ENCODE measurements around the gene MFGE8.

The MFGE8 gene, protein sequence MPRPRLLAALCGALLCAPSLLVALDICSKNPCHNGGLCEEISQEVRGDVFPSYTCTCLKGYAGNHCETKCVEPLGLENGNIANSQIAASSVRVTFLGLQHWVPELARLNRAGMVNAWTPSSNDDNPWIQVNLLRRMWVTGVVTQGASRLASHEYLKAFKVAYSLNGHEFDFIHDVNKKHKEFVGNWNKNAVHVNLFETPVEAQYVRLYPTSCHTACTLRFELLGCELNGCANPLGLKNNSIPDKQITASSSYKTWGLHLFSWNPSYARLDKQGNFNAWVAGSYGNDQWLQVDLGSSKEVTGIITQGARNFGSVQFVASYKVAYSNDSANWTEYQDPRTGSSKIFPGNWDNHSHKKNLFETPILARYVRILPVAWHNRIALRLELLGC

DNA sequence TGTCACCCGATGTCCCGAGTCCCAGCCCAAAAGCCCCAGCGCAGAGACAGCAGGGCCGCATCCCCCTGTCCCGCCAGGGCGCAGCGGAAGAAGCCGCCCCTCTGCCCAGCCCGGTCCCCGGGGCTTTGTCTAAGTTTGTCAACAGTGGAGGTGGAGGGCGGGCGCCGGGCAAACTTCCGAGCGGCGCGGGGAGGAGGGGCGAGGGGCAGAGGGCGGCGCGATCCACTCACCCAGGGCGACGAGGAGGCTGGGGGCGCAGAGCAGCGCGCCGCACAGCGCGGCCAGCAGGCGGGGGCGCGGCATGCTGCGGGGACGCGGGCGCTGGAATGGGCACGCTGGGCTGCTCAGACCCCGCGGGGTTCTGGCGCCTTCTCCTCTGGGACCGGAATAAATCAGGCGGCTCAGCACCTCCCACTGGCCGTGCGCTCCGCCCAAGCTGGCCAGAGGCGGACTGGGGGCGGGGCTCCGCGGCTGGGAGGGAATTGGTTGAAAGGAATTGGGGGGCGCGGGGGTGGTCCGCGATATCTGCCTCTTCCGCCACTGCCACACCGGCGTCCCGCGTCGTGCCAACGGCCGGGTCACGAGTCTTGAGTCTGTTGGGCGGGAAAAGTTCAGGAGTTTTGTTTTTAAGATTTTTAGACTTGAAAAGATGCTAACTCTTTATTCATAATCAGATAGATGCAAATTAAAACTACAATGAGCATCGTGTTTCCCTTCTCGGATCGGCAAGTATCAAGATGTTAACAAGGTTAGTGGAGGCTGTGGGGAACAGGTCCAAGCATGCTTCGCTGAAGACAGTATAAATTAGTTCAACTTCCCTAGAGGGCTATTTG, at the start of gene MFGE8:
TSS of gene MFGE8 (minus strand) at position 363 of the 833 bp plus-strand sequence. CDS start at position 303, 60 bp downstream.
- Histone ChIP-seq H3K27me3 (ENCODE audit: control insufficient read depth, insufficient read depth, low read length) (no peaks in the 10 kb centered on the region), H3K9me3 (ENCODE audit: control insufficient read depth, insufficient read depth, low read length) (no peaks in the 10 kb centered on the region), H3K4me3 (ENCODE audit: low read depth, low read length) (peak within 1 kb of the TSS; percentile 85), H3K9ac (ENCODE audit: low read depth, low read length) (peak within 1 kb of the TSS; percentile 71), H3K4me1 (ENCODE audit: control insufficient read depth, insufficient read depth, low read length) (peaks cover 23% of the 10 kb centered on the region), H3K36me3 (ENCODE audit: control insufficient read depth, insufficient read depth, low read length) (peaks cover 30% of the 10 kb centered on the region), H3K27ac (ENCODE audit: low read depth, low read length) (peak within 1 kb of the TSS; percentile 86)

DNA sequence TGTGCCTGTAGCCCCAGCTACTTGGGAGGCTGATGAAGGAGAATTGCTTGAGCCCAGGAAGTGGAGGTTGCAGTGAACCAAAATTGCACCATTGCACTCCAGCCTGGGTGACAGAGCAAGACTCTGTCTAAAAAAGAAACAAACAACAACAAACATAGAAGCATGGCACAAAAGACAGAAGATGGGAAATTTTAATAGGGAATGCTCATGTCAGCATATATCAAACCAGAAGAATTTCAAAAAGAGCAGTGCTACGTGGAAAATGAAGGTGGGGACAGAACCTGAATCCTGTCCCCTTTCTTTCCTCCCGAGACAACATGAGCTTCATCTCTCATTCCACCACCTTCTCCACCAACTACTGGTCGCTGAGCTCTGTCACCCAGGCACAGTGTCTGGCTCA, 46.3 kb upstream of the MFGE8 start:
- no peaks in the 10 kb centered on the region for H3K4me1 ChIP-seq (ENCODE audit: control insufficient read depth, insufficient read depth, low read length)
- no peak overlapping the region for H3K4me3 ChIP-seq (ENCODE audit: low read depth, low read length)
- H3K9ac ChIP-seq (ENCODE audit: low read depth, low read length): no peak overlapping the region
- no peaks in the 10 kb centered on the region for H3K27me3 ChIP-seq (ENCODE audit: control insufficient read depth, insufficient read depth, low read length)
- H3K9me3 ChIP-seq (ENCODE audit: control insufficient read depth, insufficient read depth, low read length): no peaks in the 10 kb centered on the region; the same call in 1 of the 2 replicates
- H3K27ac ChIP-seq (ENCODE audit: low read depth, low read length): no peak overlapping the region
- no peaks in the 10 kb centered on the region for H3K36me3 ChIP-seq (ENCODE audit: control insufficient read depth, insufficient read depth, low read length)

DNA sequence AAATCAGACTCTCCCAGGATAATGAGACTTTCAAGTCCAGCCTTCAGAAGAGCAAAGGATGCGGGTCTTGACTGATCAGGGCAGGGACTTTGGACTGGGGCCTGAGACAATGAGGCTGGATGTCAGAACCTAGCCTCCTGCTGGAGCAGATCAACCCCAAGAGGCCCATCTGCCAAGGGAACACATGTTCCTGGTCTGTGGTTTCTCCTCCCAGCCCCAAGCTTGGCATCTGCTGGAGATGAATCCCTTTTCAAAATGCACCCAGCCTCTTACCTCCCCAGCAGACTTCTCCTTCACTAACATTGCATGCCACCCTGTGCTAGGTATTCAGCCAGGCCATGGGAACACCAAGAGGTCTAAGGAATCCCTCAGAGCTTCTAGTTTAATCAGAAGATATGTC, 43.7 kb upstream of the MFGE8 start:
- Histone ChIP-seq H3K27ac (ENCODE audit: low read depth, low read length) (no peak overlapping the region), H3K4me3 (ENCODE audit: low read depth, low read length) (no peak overlapping the region), H3K36me3 (ENCODE audit: control insufficient read depth, insufficient read depth, low read length) (no peaks in the 10 kb centered on the region)

DNA sequence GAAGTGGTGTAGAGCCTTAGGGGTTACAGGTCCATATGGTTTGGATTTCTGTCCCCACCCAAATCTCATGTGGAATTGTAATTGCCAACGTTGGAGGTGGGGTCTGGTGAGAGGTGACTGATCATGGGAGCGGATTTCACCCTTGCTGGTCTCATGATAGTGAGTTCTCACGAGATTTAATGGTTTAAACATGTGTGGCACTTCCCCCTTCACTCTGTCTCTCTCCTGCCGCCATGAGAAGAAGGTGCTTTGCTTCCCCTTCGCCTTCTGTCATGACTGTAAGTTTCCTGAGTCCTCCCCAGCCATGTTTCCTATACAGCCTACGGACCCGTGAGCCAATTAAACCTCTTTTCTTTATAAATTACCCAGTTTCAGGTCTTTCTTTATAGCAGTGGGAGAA, 43.1 kb upstream of the MFGE8 start:
- Histone ChIP-seq H3K36me3 (ENCODE audit: control insufficient read depth, insufficient read depth, low read length) (no peaks in the 10 kb centered on the region), H3K4me1 (ENCODE audit: control insufficient read depth, insufficient read depth, low read length) (no peaks in the 10 kb centered on the region), H3K27me3 (ENCODE audit: control insufficient read depth, insufficient read depth, low read length) (no peaks in the 10 kb centered on the region), H3K4me3 (ENCODE audit: low read depth, low read length) (no peak overlapping the region), H3K27ac (ENCODE audit: low read depth, low read length) (no peak overlapping the region), H3K9me3 (ENCODE audit: control insufficient read depth, insufficient read depth, low read length) (no peaks in the 10 kb centered on the region), H3K9ac (ENCODE audit: low read depth, low read length) (no peak overlapping the region)

More for the DNA sequence above, 43.7 kb upstream of the MFGE8 start:
- Histone ChIP-seq H3K27me3 (ENCODE audit: control insufficient read depth, insufficient read depth, low read length) (no peaks in the 10 kb centered on the region), H3K9ac (ENCODE audit: low read depth, low read length) (no peak overlapping the region), H3K4me1 (ENCODE audit: control insufficient read depth, insufficient read depth, low read length) (no peaks in the 10 kb centered on the region), H3K9me3 (ENCODE audit: control insufficient read depth, insufficient read depth, low read length) (no peaks in the 10 kb centered on the region)

DNA sequence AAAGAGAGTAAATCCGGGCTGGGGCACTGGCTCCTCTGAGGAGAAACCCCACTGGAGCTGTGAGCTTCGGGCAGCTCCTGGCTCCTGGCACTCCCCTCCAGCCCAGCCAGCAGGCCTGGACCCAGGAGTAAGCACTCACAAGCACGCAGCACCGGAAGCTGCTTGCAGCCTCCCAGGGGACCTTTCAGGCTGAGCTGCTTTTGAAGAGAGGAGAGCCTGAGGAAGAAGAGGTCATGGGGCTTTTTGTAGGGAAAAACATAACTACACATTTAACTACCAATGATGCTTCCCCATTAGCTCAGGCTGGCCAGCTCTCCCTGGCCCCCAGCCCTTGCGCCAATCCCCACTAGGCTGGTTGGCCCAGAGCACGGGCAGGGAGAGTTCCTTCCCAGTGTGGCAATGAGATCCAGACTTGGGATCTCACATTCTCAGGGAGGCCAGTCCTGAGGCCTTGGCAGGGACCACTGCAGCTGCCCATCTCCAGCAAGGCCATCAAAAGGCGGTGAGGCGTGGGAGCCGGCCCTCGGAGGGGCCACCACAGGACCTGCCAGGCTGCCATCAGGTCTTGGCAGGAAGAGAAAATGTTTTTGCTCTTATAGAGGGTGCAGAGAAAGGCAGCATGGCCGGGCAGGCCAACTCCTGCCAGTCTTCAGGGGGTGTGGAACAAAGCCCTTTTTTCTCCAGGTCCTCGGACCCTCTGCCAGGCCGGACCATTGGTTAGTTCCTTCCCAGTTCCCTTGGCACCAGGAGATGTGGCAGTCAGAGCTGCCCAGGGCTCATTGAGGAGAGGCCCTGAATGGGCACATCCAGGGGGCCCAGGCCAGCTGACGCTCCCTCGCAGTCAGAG, 41.5 kb upstream of the MFGE8 start:
- Histone ChIP-seq H3K9me3 (ENCODE audit: control insufficient read depth, insufficient read depth, low read length) (no peaks in the 10 kb centered on the region), H3K27ac (ENCODE audit: low read depth, low read length) (no peak overlapping the region), H3K36me3 (ENCODE audit: control insufficient read depth, insufficient read depth, low read length) (no peaks in the 10 kb centered on the region), H3K4me1 (ENCODE audit: control insufficient read depth, insufficient read depth, low read length) (no peaks in the 10 kb centered on the region), H3K27me3 (ENCODE audit: control insufficient read depth, insufficient read depth, low read length) (no peaks in the 10 kb centered on the region), H3K4me3 (ENCODE audit: low read depth, low read length) (no peak overlapping the region), H3K9ac (ENCODE audit: low read depth, low read length) (no peak overlapping the region)

DNA sequence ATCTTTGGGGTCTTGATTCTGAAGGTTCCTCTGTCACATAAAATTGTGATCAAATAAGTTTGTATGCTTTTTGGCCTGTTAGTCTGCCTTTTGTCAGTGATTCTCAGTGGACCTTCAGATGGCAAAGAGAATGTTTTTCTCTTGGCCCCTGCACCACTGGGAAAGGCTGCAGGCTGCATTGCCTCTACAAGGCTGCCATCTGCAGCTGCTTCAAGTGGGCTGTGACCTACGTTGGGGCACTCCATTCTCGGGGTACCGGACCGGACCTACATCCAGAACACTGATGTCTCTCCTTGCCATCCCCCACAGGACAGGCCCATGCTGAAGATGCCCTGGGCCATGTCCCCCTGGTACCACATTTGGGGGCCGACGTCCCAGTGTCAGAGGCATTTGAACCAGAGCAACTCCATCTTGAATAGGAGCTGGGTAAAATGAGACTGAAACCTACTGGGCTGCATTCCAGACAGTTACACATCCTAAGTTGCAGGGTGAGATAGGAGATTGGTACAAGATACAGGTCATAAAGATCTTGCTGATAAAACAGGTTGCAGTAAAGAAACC, 37.5 kb upstream of the MFGE8 start:
- H3K9me3 ChIP-seq (ENCODE audit: control insufficient read depth, insufficient read depth, low read length): no peaks in the 10 kb centered on the region
- no peaks in the 10 kb centered on the region for H3K36me3 ChIP-seq (ENCODE audit: control insufficient read depth, insufficient read depth, low read length)
- H3K4me3 ChIP-seq (ENCODE audit: low read depth, low read length): no peak overlapping the region
- no peak overlapping the region for H3K9ac ChIP-seq (ENCODE audit: low read depth, low read length)
- no peaks in the 10 kb centered on the region for H3K4me1 ChIP-seq (ENCODE audit: control insufficient read depth, insufficient read depth, low read length)
- no peaks in the 10 kb centered on the region for H3K27me3 ChIP-seq (ENCODE audit: control insufficient read depth, insufficient read depth, low read length)
- no peak overlapping the region for H3K27ac ChIP-seq (ENCODE audit: low read depth, low read length)

DNA sequence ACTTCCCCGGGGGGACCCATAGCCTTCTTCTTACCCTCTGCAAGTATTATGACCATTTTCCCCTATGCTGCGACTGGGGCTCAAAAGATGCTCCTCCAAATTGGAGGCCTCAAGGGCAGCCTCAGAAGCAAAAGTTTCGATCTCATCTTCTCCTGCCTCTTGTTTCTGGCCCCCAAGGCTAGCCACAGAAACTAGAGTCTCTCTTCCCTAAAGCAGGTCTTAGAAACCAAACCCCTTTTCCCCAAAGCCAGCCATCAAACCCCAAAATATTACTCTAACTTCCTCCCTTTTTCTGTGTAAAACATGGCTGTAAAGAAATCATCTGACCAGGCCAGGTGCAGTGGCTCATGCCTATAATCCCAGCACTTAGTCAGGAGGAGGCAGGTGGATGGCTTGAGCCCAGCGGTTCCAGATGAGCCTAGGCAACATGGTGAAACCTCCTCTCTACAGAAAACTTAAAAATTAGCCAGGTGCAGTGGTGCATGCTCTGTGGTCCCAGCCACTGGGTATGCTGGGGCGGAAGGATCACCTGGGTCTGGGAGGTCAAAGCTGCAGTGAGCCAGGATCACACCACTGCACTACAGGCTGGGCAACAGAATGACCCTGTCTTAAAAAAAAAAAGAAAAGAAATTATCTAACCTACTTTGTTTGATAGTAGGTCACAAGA, 36.7 kb upstream of the MFGE8 start:
- Histone ChIP-seq H3K9ac (ENCODE audit: low read depth, low read length) (no peak overlapping the region), H3K4me3 (ENCODE audit: low read depth, low read length) (no peak overlapping the region), H3K27ac (ENCODE audit: low read depth, low read length) (no peak overlapping the region), H3K9me3 (ENCODE audit: control insufficient read depth, insufficient read depth, low read length) (no peaks in the 10 kb centered on the region), H3K4me1 (ENCODE audit: control insufficient read depth, insufficient read depth, low read length) (no peaks in the 10 kb centered on the region), H3K27me3 (ENCODE audit: control insufficient read depth, insufficient read depth, low read length) (no peaks in the 10 kb centered on the region), H3K36me3 (ENCODE audit: control insufficient read depth, insufficient read depth, low read length) (no peaks in the 10 kb centered on the region)

DNA sequence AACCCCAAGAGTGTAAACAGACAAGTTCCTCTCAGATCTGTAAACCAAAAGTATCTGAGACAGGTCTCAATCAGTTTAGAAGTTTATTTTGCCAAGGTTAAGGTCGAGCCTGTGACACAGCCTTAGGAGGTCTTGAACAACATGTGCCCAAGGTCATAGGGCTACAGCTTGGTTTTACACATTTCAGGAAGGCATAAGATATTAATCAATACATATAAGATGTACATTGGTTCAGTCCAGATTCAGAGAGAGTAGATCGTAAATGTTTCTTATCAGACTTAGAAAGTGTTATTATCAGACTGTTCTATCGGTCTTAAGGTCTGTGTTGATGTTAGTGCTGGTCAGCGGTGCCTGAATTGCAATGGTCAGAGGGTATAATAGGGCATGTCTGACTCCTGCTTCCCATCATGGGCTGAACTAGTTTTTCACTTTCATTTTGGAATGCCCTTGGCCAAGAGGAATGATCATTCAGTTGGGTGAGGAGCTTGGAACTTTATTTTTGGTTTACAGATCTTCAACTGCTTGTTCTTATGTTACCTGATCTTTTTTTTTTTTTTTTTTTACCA, 27.0 kb upstream of the MFGE8 start:
- Histone ChIP-seq H3K4me3 (ENCODE audit: low read depth, low read length) (no peak overlapping the region), H3K27ac (ENCODE audit: low read depth, low read length) (no peak overlapping the region)

DNA sequence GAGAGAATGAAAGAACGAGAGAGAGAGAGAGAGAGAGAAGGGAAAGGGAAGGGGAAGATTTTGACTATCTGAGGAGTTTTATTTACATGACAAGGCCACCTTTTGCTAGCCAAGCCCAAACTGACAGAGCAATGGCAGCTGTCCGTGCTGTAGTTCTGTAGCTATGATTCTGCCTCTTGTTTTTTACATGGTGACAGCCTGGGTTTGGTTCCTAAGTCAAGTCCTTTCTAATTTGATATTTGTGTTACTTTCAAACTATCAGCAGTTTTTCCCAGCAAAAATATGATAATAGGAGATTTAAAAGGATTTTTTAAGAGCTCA, 26.3 kb upstream of the MFGE8 start:
- Histone ChIP-seq H3K27ac (ENCODE audit: low read depth, low read length) (no peak overlapping the region), H3K9ac (ENCODE audit: low read depth, low read length) (no peak overlapping the region), H3K27me3 (ENCODE audit: control insufficient read depth, insufficient read depth, low read length) (no peaks in the 10 kb centered on the region), H3K4me3 (ENCODE audit: low read depth, low read length) (no peak overlapping the region), H3K9me3 (ENCODE audit: control insufficient read depth, insufficient read depth, low read length) (peaks cover 4% of the 10 kb centered on the region; the same call in 1 of the 2 replicates), H3K4me1 (ENCODE audit: control insufficient read depth, insufficient read depth, low read length) (peaks cover 16% of the 10 kb centered on the region), H3K36me3 (ENCODE audit: control insufficient read depth, insufficient read depth, low read length) (no peaks in the 10 kb centered on the region)

More for the DNA sequence above, 27.0 kb upstream of the MFGE8 start:
- Histone ChIP-seq H3K36me3 (ENCODE audit: control insufficient read depth, insufficient read depth, low read length) (no peaks in the 10 kb centered on the region), H3K9me3 (ENCODE audit: control insufficient read depth, insufficient read depth, low read length) (peaks cover 3% of the 10 kb centered on the region; the same call in 1 of the 2 replicates), H3K27me3 (ENCODE audit: control insufficient read depth, insufficient read depth, low read length) (no peaks in the 10 kb centered on the region), H3K4me1 (ENCODE audit: control insufficient read depth, insufficient read depth, low read length) (peaks cover 16% of the 10 kb centered on the region), H3K9ac (ENCODE audit: low read depth, low read length) (no peak overlapping the region)
